ENCODE results near the gene SPAST. TPM values are rescaled to one million over a fixed set of nuclear protein-coding genes. Genes with fewer than 3 reads are reported as not detected.
"Not testable (repeated sequence)": the region's sequence is repeated elsewhere in the genome, so short reads cannot be mapped to it uniquely, and the experiment has no call there.

The SPAST gene
- total RNA-seq, 1 experiment from 2014 or later, result 21.6 TPM

DNA sequence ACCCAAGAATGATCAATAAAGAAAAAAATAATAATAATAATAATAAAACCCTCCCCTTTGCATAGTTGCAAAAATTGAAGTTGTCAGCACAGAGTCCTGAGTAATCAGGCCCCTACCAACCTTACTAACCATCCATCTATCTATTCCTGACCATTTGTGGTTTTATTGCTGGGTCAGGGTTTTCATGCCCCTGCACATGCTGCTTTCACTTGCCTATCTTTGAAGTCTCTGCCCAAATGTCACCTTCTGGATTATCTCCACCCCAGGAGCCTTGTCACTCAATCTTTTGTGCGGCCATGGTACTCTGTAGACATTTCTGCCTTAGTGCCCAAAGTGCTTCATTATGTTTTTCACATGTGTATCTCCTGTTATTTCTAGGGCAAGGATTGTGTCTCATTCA lies 137.5 kb downstream of the SPAST start:
- no TSS peak for BruUV-seq (replicated peaks)
- Histone ChIP-seq H3K4me2 (ENCODE audit: low read length) (no peak overlapping the region), H3K4me3 (ENCODE audit: low read length) (no peak overlapping the region), H3K79me2 (ENCODE audit: low read length) (no peaks in the 10 kb centered on the region), H3K36me3 (ENCODE audit: low read depth, low read length) (peaks cover 22% of the 10 kb centered on the region), H3F3A (ENCODE audit: low read length, unreplicated experiment) (peaks cover 5% of the 10 kb centered on the region), H3K4me1 (ENCODE audit: insufficient read depth, low read length) (peaks cover 7% of the 10 kb centered on the region; the same call in 1 of the 2 replicates), H2AFZ (ENCODE audit: low read length) (no peak overlapping the region), H3K27ac (ENCODE audit: low read length) (no peak overlapping the region), H3K27me3 (ENCODE audit: low read length) (no peaks in the 10 kb centered on the region), H3K9me2 (replicated peaks; ENCODE audit: low read length) (no peaks in the 10 kb centered on the region), H3K9ac (ENCODE audit: low read length) (no peak overlapping the region), H3K9me3 (ENCODE audit: low read length) (no peaks in the 10 kb centered on the region), H4K20me1 (ENCODE audit: low read length) (no peaks in the 10 kb centered on the region)
- intact Hi-C loops (cut with micrococcal nuclease), result no loop called here
- POLR2A ChIA-PET (ENCODE audit: unreplicated experiment), result no interaction called here
- TF ChIP-seq EZH2phosphoT487 (IDR thresholded peaks at IDR 0.05; ENCODE audit: borderline replicate concordance, low read length) (no peak), EZH2 (IDR thresholded peaks at IDR 0.05; ENCODE audit: low read length, unreplicated experiment) (no peak), CTCF (conservative IDR thresholded peaks at IDR 0.05; ENCODE audit: low read depth, low read length) (no peak)
- no peak for DNase-seq
- ATAC-seq, result no peak
- CTCF ChIA-PET, result no interaction called here

- DNase-seq; intact Hi-C loops (cut with micrococcal nuclease); BruUV-seq (replicated peaks); H3K9me3 ChIP-seq (ENCODE audit: low read length); H3K79me2 ChIP-seq (ENCODE audit: low read length); H3K4me1 ChIP-seq (ENCODE audit: insufficient read depth, low read length); H3K9me2 ChIP-seq (replicated peaks; ENCODE audit: low read length); CTCF ChIA-PET; H3K4me2 ChIP-seq (ENCODE audit: low read length); H3K27me3 ChIP-seq (ENCODE audit: low read length); H3K4me3 ChIP-seq (ENCODE audit: low read length); H4K20me1 ChIP-seq (ENCODE audit: low read length); H3F3A ChIP-seq (ENCODE audit: low read length, unreplicated experiment); POLR2A ChIA-PET (ENCODE audit: unreplicated experiment); H3K9ac ChIP-seq (ENCODE audit: low read length); ATAC-seq; H3K27ac ChIP-seq (ENCODE audit: low read length); H2AFZ ChIP-seq (ENCODE audit: low read length): not testable (repeated sequence)
- H3K36me3 ChIP-seq (ENCODE audit: low read depth, low read length), result peaks cover 19% of the 10 kb centered on the region
These were observed 140.1 kb downstream of the SPAST start for GRCh38 chr2:32203428-32203827.

Other genes starting within 250 kb of the SPAST start
- gene MEMO1, start 52.5 kb upstream of the SPAST start, total RNA-seq (2014; rRNA removed), result 49.5 and 59.9 TPM in 2 replicates
- 104 and 127 TPM in 2 replicates for gene DPY30, start 23.8 kb upstream of the SPAST start, total RNA-seq (2014; rRNA removed)
- gene SLC30A6, start 102.3 kb downstream of the SPAST start, total RNA-seq (2014; rRNA removed), result 24.2 and 24.6 TPM in 2 replicates
- gene NLRC4, start 201.3 kb downstream of the SPAST start, total RNA-seq (2014; rRNA removed), result not detected in 2 replicates
- gene YIPF4, start 214.3 kb downstream of the SPAST start, total RNA-seq (2014; rRNA removed), result 9.6 and 13.1 TPM in 2 replicates